22Rv1 (cell line): ENCODE measurements around the gene HNRNPF.

Experiments used
- ZFX ChIP-seq: fragments of 450-650 bp; IDR thresholded peaks from 2 replicates; pipeline ENCODE4 v1.6.1; 2017; ENCODE audit warnings: antibody characterized with exemption, borderline replicate concordance
- TF ChIP-seq, protein P1 (sequence below): fragments of 450-650 bp; IDR thresholded peaks from 2 replicates; pipeline ENCODE4 v1.5.1; 2017; ENCODE audit warnings: mild to moderate bottlenecking

DNA sequence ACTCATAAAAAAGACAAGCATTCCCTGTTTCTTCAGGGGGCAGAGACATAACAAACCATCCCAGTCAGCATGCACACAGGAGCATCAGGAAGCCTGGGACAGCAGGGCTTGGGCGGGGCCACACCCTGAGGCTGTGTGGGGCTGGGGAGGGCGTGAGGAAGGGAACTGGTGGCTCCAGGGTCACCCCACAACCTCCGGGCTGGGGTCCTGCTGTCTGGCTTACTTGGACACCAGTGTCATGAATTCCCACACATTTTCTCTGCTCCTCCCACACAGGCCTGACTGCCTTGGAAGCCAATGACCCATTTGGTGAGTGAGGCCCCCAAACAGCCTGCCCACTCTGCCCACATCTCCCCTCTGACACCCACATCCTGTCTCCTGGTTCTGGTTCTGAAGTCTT lies 34.8 kb downstream of the HNRNPF start:
- TF ChIP-seq, protein P1, sequence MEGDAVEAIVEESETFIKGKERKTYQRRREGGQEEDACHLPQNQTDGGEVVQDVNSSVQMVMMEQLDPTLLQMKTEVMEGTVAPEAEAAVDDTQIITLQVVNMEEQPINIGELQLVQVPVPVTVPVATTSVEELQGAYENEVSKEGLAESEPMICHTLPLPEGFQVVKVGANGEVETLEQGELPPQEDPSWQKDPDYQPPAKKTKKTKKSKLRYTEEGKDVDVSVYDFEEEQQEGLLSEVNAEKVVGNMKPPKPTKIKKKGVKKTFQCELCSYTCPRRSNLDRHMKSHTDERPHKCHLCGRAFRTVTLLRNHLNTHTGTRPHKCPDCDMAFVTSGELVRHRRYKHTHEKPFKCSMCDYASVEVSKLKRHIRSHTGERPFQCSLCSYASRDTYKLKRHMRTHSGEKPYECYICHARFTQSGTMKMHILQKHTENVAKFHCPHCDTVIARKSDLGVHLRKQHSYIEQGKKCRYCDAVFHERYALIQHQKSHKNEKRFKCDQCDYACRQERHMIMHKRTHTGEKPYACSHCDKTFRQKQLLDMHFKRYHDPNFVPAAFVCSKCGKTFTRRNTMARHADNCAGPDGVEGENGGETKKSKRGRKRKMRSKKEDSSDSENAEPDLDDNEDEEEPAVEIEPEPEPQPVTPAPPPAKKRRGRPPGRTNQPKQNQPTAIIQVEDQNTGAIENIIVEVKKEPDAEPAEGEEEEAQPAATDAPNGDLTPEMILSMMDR, result no peak
- no peak for TF ChIP-seq ZFX
